GOT3 (cell line): Measurements from ENCODE around the gene MRPS30.
"Not testable (repeated sequence)": the region's sequence is repeated elsewhere in the genome, so short reads cannot be mapped to it uniquely, and the experiment has no call there.

Experiments used
- DNase-seq: peaks from one replicate; lab custom pipeline; 2025; ENCODE audit warnings: mixed read lengths; lab: John Stamatoyannopoulos, UW

The MRPS30 gene

DNA sequence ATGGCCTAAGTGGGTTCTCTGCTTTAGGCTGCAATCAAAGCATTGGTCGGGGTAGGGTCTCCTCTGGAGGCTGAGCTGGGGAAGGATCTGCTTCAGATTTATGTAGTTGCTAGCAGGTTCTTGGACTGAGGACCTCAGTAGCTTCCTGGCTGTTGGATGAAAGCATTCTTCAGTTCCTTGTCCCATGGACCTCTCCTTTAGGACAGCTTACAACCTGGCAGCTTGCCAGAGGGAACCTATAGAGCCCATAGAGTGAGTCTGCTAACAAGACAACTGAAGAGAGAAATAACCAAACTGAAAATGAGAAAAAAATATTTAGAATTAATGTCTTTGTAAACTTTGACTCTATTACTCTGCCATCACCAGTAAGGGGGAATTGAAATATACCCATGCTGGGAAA is 12.4 kb downstream of the MRPS30 start:
- no peak for DNase-seq

DNA sequence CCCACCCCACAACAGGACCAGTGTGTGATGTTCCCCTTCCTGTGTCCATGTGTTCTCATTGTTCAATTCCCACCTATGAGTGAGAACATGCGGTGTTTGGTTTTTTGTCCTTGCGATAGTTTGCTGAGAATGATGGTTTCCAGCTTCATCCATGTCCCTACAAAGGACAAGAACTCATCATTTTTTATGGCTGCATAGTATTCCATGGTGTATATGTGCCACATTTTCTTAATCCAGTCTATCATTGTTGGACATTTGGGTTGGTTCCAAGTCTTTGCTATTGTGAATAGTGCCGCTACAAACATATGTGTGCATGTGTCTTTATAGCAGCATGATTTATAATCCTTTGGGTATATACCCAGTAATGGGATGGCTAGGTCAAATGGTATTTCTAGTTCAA is 15.9 kb downstream of the MRPS30 start:
- DNase-seq: not testable (repeated sequence)

DNA sequence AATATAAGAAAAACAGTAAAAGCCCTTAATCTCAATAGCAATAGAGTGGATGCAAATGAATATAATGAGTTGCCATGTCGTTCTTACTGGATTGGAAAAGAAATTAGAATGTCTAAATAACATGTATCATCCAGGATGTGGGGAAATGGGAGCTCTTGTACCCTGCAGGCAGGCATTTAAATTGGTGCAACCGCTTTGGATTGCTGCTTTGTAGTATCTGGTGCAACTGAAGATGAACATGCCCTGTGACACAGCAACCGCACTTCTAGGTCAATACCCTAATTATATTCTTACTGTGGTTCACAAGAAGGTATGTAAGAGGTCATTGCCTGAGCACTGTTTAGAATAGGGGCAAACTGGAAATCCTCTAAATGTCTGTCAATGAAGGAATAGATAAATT is 18.9 kb downstream of the MRPS30 start:
- DNase-seq: no peak

DNA sequence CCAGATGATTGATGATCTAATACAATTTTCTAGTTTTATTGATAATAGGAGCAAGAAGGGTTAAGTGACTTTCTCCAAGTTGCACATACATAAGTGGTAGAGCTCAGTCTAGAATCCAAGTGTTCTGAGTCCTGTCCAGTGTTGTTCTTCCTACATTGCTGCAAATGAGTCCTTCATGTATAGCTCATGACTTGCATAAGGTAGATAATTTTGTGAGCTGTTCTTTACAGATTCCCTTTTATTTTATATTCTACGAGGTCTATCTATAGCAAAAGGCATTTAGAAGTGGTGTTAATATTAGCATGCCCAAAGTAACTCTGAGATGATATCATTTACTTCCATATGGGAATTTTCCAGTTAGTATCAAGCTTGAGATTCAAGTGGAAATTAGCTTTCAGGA is 20.0 kb downstream of the MRPS30 start:
- DNase-seq: no peak

DNA sequence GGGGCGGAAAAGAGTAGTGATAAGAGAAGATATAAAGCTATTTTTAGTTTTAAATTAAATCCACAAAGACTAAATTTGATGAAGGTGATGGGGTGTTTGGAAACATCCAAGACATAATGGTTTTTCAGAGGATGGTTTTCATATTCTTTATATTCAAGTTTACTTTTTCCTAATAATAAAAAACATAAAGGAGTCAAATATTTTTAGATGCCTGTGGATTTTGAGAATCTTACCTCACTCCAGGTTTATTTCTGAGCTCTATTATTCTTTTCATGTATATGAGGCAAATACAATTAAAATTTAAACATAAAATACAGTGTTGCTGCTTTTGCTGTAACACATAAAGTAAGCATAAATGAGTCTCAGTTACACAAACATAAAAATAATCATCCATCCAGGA is 22.2 kb downstream of the MRPS30 start:
- no peak for DNase-seq

DNA sequence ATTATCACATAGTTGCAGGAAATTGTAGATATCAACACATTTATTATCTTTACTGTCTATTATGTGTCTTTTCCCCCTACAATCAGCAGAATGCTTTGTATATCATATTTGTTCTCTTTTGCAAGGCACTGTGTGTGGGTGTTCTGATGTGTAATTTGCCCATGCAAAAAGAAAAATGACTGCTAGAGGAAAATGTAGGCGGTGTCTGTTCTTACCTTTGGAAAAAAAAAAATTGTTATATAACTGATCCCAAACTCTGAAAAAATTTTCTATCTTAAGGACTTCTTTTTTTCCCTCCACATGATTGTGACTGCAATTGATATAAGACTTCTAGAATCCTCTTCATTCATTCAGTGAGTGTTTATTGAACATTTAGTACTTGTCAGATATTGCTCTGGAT is 24.5 kb downstream of the MRPS30 start:
- no peak for DNase-seq

DNA sequence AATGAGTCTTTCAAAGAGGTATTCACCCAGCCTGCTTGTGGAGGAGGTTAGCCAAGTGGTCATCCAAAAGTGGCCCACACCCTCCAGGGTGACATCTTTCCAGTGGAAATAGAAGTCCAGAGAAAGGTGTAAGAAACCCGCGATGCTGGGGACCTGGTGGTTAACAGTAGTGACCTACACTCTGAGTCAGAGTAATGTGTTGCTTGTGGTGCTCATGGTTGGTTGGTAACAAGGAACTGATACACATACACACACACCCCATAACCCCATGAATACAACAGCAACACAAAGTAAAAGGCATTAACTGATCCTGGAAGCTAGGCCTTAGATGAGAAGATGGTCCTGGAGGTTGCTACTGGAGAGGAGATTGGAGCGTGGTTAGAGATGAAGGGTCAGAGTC is 26.9 kb downstream of the MRPS30 start:
- DNase-seq: no peak

DNA sequence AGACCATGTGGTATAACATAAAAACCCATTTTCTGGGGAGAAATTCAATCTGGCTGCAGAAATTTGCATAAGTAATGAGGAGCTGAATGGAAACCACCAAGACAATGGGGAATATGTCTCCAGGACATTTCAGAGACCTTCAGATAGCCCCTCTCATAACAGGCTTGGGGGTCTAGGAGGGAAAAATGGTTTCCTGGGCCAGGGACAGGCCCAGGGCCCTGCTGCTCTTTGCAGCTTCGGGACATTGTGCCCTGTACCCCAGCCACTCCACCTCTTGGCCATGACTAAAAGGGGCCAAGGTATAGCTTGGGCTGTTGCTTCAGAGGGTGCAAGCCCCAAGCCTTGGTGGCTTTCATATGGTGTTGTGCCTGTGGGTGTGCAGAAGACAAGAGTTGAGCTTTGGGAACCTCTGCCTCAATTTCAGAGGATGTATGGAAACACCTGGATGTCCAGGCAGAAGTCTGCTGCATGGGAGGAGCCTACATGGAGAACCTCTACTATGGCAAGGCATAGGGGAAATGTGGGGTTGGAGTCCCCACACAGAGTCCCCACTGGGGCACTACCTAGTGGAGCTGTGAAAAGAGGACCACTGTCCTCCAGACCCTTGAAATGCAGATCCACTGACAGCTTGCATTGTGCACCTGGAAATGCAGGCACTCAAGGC is 30.4 kb downstream of the MRPS30 start:
- DNase-seq: no peak

DNA sequence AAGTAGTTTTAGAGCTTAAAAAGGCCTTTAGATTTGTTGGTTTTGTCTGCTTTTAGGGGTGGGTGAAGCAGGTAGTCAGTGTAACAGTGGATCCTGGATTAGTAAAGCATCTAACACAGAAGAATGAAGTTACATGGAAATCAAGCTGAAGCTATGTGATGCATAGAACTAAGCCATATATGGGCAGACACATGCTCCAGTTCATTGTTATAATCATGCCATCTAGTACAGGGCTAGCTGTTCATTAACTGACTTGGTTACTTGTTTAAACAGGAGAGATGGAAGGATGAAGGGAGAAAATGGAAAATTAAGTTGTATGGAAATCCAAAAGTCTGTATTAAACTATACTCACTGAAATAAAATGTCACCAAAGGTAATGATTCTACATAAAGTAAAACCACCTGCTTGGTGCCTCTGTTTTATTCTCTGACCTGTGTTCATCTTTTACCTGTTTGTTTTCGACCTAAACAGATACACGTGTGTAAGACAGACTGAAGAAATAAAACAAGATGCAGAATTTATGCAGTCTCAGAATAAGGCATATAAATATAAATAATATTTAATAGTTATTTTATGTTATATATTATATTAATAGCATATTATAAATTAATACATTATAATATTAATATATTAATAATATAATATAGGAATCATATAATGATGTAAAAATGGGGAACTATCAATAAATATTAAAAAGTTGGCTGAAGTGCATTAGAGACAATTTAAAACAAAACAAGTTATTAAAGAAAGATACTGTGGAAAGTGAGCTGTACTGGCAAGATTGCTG is 33.9 kb downstream of the MRPS30 start:
- no peak for DNase-seq

DNA sequence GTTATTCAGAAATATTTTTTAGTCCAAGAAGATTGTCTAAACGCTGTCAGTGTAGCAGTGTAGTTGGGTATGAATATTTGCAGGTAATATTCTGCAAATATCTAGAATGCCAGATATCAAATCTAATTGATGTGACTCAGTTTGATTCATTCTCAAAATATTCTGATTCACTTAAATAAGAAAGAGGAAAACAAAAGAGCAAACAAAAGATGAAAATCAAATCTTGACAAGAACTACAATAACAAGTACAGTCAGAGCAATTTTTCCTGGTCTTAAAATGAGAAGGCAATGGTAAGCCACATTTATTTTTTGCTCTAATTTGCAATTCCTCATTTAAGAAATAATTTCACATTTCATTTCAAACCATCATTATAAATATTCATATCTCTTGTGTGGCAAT is 36.0 kb downstream of the MRPS30 start:
- DNase-seq: no peak

DNA sequence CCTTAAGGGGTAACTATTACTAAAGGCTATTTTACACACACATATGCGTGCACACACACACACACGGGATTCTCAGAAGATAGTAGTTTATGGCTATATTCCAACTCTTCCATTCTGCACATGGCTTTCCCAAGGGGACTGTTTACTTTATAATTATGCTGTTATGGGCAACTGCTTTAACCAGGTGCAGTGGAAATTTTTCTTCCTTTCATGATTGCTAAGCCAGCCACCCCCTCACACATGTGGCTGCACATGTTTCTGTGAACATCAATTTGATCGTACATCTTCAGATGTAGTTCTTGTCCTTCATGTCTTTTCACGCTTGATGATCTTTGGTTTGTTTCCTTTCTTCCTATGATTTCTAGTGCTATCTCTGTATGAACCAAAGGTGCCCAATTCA is 37.0 kb downstream of the MRPS30 start:
- no peak for DNase-seq

DNA sequence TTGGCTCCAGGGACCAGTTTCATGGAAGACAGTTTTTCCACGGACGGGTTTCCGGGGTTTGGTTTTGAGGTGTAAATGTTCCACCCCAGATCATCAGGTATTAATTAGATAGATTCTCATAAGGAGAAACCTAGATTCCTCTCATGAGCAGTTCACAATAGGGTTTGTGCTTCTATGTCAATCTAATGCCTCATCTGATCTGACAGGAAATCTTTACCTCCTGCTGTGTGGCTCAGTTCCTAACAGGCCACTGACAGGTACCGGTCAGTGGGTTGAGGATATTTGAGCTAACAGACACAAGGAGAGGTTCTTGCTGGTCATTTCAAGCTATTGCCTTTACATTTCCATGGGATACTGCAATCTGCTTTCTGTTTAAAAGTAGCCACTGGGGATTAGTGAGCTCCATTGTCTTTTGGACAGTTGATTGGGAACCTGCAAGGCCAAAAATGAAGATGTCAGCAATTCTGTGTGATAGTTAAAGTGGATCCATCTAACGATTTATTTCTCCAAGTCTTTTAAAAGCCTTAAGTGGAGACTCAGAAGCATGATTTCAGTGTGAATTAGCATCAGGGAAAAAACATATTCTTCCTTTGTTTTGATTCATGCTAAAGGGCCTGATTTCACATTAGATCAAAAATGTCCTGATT is 38.6 kb downstream of the MRPS30 start:
- DNase-seq: no peak

DNA sequence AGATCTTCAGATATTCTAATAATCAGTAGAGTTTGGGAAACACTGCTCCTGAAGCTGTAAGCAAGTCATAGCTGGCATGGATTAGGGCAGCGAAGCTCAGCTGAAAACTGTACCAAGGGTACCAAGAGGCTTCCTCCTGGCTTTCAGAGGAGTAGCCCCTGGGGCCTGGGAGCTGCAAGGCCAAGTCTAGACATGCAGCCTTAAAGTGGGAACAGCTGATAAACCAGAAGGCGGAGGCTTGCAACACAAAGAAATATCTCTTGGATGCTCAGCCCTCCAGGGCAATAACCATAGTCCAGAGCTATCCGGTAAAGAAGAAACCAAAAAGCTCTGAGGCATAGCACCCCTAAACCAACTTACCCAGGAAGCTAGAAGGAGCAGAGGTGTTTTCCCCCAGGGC is 51.5 kb downstream of the MRPS30 start:
- no peak for DNase-seq

DNA sequence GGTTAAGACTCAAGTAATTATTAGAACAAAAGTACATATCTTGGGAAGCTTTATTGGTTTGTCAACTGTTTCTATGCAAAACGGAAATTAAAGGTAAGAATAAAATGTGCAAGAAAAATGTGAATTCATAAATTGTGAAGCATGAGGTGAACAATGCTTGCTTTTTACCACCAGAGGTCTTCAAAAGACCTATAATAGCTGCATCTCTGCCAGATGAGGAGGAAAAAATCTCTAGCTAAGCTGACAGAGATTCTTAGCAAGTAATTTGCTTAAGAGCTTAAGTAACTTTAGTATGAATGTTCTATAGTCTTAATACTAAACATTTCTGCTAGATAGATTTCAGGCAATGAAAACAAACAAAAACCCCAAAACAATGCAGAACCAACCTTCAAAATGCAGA is 54.1 kb downstream of the MRPS30 start:
- no peak for DNase-seq
